Jurkat, Clone E6-1 (cell line): ENCODE data around the gene HS6ST2.
"Not testable (repeated sequence)": the region's sequence is repeated elsewhere in the genome, so short reads cannot be mapped to it uniquely, and the experiment has no call there.

Source experiments
- DNase-seq: peaks from one replicate; pipeline ENCODE4 v3.0.0-alpha.2; 2011; ENCODE audit warnings: low read depth, low spot score
- H3K4me3 ChIP-seq: 2 replicates; pipeline ENCODE4 v1.5.1; 2011; ENCODE audit warnings: mild to moderate bottlenecking, low read length, control low read depth, moderate library complexity

HS6ST2 gene

DNA sequence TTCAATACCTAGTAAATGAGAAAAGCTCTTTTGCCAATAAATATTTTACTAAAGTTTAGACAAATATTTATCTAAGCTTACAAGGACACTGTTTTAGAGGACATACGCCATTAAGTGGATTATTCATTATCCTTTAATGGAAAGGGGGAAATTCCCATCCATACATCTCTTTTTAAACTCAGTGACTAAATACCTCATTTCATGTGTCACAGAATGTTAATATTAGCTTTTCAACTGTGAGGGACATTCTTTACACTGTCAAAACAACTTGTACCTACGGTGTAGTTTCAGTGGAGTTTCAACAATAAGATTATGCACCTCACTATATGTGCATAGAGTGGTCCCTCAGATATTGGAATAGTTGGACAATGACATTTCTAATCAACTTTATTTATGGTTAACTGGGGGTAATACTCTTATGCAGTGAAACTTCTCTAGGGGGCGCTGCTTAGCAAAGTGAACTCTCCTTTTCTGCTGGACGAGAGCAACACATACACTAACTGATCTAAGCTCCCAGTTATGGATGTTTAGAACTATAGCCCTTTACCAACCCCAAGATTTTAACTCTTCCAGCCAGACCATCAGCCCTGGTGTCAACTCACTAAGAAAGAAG lies 9.7 kb downstream of the HS6ST2 start:
- H3K4me3 ChIP-seq, result no peak overlapping the region
- DNase-seq, result no peak

DNA sequence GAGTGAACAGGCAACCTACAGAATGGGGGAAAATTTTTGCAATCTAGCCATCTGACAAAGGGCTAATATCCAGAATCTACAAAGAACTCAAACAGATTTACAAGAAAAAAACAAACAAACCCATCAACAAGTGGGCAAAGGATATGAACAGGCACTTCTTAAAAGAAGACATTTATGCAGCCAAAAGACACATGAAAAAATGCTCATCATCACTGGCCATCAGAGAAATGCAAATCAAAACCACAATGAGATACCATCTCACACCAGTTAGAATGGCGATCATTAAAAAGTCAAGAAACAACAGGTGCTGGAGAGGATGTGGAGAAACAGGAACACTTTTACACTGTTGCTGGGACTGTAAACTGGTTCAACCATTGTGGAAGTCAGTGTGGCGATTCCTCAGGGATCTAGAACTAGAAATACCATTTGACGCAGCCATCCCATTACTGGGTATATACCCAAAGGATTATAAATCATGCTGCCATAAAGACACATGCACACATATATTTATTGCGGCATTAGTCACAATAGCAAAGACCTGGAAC lies 13.3 kb downstream of the HS6ST2 start:
- DNase-seq, H3K4me3 ChIP-seq: not testable (repeated sequence)

DNA sequence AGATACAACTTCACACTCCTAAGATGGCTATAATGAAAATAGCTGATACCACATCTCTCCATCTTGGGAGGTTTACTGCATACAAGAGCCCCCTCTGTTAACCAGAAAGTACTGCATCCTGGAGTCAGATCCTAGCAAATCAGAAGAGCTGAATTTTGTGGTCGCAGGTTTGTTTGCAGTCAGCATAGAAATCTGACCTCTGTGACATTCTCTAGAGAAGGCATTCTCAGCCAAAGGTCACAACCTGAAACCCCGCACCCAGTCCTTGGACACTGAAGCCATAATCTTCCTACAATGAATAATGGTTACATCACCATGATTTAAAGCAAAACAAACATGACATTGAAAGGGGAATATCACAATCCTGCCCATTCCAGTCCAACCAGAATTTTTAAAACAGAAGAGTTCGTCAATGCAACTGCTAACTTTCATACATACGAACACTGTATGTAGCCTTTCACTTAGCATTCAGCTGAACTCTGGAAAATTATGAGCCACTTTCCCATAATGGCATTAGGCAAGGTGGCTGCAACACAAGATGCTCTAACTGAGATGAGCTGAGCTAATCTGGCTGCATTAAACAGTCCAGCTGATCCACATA lies 17.6 kb downstream of the HS6ST2 start:
- H3K4me3 ChIP-seq, result no peak overlapping the region
- no peak for DNase-seq

DNA sequence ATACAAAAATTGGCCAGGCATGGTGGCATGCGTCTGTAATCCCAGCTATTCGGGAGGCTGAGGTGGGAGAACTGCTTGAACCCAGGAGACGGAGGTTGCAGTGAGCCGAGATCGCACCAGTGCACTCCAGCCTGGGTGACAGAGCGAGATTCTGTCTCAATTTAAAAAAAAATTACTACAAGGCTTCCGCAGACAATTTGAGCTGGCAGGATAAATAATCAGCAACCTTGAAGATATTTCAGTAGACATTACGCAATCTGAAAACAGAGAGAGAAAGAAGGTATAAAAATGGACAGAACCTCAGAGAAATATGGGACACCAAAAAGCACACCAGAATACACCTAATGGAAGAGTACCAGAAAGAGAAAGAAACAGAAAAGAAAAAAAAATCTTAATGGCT lies 25.3 kb downstream of the HS6ST2 start:
- DNase-seq, result no peak
- H3K4me3 ChIP-seq, result no peak overlapping the region

DNA sequence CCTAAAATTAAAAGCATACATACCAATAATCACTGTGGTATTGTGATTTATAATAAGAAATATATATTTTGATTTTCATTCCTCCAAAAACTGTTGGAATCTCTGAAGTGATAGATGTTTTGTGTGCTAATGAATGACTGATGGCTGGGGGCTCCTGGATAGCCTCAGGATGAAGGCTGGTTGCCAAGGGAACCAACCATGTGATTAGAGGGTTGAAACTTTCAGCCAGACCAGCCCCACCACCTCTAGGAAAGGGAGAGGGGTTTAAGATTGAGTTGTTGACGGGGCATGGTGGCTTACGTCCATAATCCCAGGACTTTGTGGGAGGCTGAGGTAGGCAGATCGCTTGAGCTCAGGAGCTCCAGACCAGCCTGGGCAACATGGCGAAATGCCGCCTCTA lies 34.0 kb downstream of the HS6ST2 start:
- no peak overlapping the region for H3K4me3 ChIP-seq
- no peak for DNase-seq

DNA sequence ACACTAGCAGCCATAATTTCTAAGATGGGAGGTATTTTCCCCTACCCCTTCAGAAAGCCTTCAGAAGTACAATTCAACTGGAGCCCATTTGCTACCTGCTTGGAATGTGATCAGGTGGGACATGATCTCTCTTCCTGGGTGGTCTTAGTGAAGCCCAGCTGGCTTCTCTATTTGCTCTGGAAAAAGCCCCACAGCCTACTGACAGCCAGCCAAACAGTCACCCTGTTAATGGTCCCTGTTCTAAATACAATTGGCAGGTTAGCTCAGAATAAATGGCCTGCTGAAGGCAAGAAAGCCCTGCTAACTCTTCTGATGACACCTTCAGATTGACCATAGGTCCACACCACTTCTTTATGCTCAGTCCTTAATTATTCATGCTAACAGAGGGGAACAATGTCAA lies 39.9 kb downstream of the HS6ST2 start:
- DNase-seq, result no peak
- no peak overlapping the region for H3K4me3 ChIP-seq

DNA sequence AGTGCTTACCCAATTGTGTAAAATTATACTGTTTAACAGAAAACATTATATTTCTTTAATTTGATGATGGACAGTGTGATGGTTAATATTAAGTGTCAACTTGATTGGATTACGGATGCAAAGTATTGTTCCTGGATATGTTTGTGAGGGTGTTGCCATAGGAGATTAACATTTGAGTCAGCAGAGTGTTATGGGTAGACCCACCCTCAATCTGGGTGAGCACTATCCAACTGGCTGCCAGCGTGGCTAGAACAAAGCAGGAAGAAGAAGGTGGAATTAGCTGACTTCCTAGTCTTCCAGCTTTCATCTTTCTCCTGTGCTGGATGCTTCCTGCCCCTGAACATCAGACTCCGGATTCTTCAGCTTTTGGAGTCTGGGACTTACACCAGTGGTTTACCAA lies 42.1 kb downstream of the HS6ST2 start:
- no peak overlapping the region for H3K4me3 ChIP-seq
- no peak for DNase-seq

DNA sequence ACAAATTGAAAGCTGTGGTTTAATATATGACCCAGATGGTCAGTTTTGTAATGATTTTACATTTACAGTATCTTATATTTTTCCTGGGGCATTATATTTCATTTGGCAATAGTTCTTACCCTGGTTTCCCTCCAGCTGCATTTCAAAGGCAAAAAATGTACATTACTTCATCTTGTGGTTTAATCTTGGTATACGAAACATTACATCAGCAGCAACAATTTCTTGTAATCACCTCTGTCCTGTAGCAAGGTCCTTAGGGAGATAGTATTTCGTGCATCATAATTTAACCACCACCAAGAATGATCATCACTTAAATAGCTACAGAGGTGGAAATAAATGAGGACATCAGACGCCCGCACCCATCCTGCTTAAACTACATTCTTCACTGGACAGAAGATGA lies 48.8 kb downstream of the HS6ST2 start:
- H3K4me3 ChIP-seq, result no peak overlapping the region
- no peak for DNase-seq

DNA sequence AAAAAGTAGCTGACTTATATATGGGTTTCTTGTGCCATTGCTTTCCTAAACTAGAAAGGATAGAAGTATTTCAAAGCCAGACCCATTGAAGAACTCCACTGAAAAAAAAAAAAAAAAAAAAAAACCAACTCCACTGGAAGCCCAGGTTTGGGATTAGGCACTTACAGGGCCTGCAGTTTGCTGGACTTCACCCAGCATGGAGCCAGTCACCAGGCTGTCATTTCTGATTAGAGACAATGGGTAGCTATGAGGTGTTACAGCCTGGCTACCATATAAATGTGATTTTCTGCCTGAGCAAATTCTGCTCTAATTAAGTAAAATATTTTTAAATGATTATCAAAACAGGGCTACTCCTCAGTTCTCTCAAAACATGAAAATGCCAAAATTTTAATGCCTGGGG lies 49.5 kb downstream of the HS6ST2 start:
- DNase-seq, result no peak
- no peak overlapping the region for H3K4me3 ChIP-seq

DNA sequence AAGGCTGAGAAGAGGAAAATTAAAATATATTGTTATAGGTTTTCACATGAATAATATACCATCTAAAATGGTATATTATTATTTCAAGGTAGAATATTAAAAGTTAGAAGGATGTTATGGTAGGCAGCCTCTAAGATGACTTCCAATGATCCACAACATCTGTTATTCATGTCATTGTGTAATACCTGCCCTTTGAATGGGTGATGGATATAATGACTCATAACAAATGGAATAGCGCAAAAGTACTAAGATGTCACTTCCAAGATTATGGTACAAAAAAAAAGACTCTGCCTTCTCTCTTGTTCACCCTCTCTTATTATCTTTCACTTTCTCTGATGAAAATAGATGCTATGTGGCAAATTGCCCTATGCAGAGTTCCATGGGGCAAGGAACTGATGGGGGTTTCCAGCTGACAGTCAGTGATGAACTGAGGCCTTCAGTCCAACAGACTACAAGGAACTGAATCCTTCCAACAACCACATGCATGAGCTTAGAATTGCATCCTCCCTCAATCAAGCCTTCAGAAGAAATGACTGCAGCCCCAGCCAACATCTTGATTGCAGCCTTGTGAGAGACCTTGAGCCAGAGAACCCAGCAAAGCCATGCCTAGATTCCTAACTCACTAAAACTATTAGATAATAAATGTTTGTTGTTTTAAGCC lies 57.7 kb downstream of the HS6ST2 start:
- no peak for DNase-seq
- no peak overlapping the region for H3K4me3 ChIP-seq

DNA sequence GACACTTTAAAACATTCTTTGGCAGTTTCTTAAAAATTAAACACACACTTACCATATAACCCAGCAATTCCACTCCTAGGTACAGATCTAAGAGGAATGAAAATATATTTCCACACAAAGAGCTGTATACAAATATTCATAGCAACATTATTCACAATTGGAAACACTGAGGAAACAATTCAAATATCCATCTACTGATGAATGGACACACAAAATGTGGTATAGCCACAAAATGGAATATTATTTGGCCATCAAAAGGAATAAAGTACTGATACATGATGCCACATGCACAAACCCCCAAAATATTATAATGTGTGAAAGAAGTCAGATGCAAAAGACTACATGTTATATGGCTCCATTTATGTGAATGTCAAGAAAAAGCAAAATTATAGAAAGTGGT lies 70.9 kb downstream of the HS6ST2 start:
- H3K4me3 ChIP-seq, result no peak overlapping the region
- no peak for DNase-seq

DNA sequence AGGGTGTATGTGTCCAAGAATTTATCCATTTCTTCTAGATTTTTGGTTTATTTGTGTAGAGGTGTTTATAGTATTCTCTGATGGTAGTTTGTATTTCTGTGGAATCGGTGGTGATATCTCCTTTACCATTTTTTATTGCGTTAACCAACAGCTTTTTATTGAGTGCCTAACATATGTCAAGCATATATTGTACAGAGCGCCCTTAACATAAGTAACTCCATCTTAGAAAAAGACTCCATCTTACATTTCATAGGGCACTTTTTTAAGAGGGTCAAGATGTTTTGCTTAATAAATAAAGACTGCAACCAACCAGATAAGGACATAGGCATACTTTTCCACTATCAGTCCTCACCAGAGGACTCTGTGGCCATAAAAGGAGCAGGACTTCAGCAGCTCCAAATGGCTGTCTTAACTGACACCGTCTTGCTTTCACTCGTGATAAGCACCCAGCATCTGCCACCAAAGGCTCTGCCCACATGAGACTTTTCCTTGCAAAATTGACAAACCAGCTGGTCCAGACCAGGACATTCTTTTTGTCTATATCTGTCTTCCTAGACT lies 75.0 kb downstream of the HS6ST2 start:
- H3K4me3 ChIP-seq, result no peak overlapping the region
- no peak for DNase-seq

DNA sequence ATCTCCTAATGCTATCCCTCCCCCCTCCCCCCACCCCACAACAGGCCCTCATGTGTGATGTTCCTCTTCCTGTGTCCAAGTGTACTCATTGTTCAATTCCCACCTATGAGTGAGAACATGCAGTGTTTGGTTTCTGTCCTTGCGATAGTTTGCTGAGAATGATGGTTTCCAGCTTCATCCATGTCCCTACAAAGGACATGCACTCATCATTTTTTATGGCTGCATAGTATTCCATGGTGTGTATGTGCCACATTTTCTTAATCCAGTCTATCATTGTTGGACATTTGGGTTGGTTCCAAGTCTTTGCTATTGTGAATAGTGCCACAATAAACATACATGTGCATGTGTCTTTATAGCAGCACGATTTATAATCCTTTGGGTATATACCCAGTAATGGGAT lies 77.7 kb downstream of the HS6ST2 start:
- H3K4me3 ChIP-seq, DNase-seq: not testable (repeated sequence)

DNA sequence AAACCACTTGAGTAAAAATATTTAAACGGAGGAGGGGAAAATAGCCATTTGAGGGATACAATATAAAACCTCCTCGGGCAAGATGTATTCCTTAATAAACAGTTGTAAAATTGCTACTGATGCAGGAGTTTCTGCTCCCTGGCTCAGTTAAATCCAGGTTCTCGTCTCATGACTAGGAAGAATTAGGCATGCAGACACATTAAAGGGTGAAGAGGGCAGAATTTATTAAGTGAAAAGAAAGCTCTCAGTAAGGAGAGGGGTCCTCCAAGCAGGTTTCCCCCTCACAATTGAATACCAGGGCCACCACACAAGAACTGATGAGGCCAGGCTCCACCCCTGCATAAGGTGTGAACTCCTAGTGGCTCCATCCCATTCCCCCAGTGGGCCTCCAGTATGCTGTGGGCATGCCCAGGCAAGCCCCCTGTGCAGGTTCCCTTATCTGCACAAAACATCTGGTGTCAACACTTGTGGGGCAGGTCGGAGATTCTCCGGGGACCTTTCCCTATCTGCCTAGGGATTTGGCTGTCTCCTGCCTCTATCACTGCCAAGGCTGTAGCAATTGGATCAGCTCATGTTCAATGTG lies 80.4 kb downstream of the HS6ST2 start:
- no peak for DNase-seq
- H3K4me3 ChIP-seq, result no peak overlapping the region

DNA sequence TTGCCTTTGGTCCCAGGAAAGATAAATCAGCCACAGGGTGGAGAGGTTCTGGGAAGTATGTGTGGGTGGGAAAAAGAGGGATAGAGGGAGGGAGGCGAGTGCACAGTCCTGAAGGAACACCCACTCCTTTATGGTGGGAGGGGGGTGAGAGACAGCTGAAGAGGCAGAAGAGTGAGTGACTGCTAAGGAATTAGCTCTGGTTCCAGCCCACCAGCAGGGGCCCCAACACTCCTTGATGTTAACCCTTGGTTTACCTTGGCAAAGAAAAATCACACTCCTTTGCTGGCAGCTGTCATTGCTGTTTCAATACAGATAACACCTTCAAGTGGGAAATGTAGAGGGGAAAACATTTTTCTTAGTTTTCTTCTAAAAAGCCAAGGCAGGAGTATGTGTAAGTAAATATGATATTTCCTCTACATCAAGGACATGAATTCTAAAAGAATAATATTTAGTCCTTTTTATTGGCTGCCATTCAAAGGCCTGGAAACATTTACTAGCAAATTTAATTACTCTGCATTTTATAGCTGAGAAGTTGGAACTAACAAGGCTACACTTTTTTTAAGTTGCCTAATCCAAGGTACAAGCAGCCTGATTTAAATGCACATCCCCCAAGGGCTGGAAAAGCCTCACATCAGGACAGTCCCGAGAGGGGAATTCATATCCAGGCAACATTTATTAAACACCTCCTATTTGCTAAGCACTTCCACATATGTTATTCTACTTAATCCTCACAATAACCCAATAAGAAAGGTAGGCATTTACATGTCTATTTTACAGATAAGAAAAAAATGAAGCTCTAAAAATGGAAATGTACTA lies 81.7 kb downstream of the HS6ST2 start:
- no peak for DNase-seq
- no peak overlapping the region for H3K4me3 ChIP-seq

DNA sequence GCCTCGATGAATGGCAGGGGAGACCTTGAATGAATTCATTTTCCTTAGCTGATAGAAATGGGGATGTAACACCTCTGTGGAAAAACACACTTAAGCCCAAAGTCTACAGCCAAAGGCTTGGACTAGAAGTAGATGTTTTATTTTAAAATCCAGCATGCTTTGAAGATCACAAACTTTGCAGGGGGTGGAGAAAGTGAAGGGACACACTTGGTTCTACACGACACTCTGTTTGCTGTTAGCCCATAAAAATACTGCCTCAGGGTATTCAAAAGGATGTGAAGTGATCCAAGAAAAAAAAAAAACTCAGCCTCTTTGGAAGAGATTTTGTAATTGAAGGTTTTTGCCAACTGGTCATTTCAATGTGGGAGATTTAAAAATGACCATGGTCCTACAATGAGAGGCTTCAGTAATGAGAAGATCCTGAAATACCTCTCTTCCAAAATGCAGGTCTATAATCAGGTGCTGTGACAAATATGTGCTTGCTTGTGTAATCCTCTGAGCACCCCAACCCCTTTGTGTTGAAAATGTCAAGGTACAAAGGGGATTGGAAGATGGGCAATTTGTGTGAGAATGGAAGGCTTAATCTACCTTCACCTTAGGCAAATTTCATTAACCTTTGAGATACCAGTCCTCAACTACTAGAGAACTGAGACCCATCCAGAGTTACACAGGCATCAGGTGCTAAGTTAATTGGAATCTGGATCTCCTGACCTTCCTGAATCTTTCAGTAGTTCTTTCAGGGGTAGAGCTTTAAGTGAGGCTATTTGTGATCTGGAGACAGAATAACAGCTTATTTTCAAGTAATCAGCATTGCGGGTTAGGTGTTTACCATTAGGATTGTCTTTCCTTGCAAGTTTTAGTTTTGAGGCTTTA lies 82.5 kb downstream of the HS6ST2 start:
- no peak overlapping the region for H3K4me3 ChIP-seq
- no peak for DNase-seq

DNA sequence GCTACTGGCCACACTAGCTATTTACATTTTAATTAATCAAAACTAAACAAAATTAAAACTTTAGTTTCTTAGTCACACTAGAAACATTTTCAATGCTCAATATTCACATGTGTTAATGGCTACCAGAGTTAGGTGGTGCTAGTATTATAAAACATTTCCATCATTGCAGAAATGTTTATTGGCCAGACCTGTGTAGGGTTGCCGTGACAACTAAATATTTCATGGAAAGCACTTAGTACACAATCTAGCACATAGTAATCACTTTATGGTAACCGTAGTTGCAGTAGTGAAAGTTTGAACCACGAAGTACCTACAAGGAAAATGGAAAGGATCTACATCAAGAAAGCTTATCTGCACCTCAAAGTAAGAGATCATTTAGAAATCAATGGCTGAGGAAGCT lies 95.9 kb downstream of the HS6ST2 start:
- no peak overlapping the region for H3K4me3 ChIP-seq
- DNase-seq, result no peak

DNA sequence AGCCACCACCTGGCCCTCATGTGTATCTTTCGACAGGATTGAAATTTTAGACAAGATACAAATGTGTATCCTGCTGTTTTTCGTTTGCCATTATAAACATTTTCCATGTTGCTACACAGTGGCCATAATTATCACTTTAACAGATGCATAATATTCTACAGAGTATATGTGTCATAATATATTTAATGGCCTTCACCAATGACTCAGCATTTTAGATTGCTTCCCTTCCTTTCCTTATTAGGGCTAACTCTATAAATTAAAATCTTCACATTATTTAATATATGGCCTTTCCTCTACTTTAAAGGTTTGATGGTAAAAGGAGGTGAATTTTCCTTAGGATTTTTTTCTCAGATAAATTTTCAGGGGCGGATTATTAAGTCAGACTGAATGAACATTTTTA lies 97.4 kb downstream of the HS6ST2 start:
- no peak for DNase-seq
- no peak overlapping the region for H3K4me3 ChIP-seq
